GM23248 (cell line): ENCODE measurements around the gene ADPRH. TPM values are rescaled to one million over a fixed set of nuclear protein-coding genes. Genes with fewer than 3 reads are reported as not detected.

Source experiments
- DNase-seq: peaks from one replicate; pipeline ENCODE4 v3.0.0-alpha.2; 2015
- H2AFZ ChIP-seq: fragments of 200-600 bp; sonication (generic); 2 replicates; pipeline ENCODE4 v1.6.1; 2016; ENCODE audit warnings: antibody characterized with exemption
- H3F3A ChIP-seq: fragments of 200-600 bp; sonication (generic); 2 replicates; pipeline ENCODE4 v1.6.1; 2016; ENCODE audit warnings: mild to moderate bottlenecking, antibody characterized with exemption, mixed run types; ENCODE audit not compliant: insufficient read depth
- H3K27ac ChIP-seq: fragments of 200-600 bp; sonication (generic); 2 replicates; pipeline ENCODE4 v1.5.1; 2016; ENCODE audit warnings: mild to moderate bottlenecking
- H3K27me3 ChIP-seq: fragments of 200-600 bp; sonication (generic); replicated peaks from 2 replicates; pipeline ENCODE4 v1.6.1; 2016; ENCODE audit warnings: mild to moderate bottlenecking; ENCODE audit not compliant: insufficient read depth
- H3K36me3 ChIP-seq: fragments of 200-600 bp; sonication (generic); 2 replicates; pipeline ENCODE4 v1.6.1; 2016; ENCODE audit warnings: low read depth, mild to moderate bottlenecking
- H3K4me1 ChIP-seq: fragments of 200-600 bp; sonication (generic); 2 replicates; pipeline ENCODE4 v1.6.1; 2016; ENCODE audit warnings: mild to moderate bottlenecking; ENCODE audit not compliant: insufficient read depth
- H3K4me2 ChIP-seq: fragments of 200-600 bp; sonication (generic); one replicate; pipeline ENCODE4 v1.6.1; 2016; ENCODE audit warnings: mild to moderate bottlenecking; ENCODE audit not compliant: unreplicated experiment
- H3K4me3 ChIP-seq: fragments of 200-600 bp; sonication (generic); 2 replicates; pipeline ENCODE4 v1.5.1; 2016; ENCODE audit warnings: mild to moderate bottlenecking
- H3K79me2 ChIP-seq: fragments of 200-600 bp; sonication (generic); 2 replicates; pipeline ENCODE4 v1.6.1; 2016; ENCODE audit warnings: mild to moderate bottlenecking; ENCODE audit not compliant: insufficient read depth
- H3K9ac ChIP-seq: fragments of 200-600 bp; sonication (generic); 2 replicates; pipeline ENCODE4 v1.6.1; 2016; ENCODE audit warnings: mild to moderate bottlenecking
- H3K9me2 ChIP-seq: fragments of 200-600 bp; sonication (generic); 2 replicates; pipeline ENCODE4 v1.6.1; 2016; ENCODE audit warnings: mixed run types, mild to moderate bottlenecking, moderate library complexity; ENCODE audit not compliant: insufficient read depth
- H3K9me3 ChIP-seq: fragments of 200-600 bp; sonication (generic); one replicate; pipeline ENCODE4 v1.6.1; 2017; ENCODE audit warnings: low read depth
- H4K20me1 ChIP-seq: fragments of 200-600 bp; sonication (generic); 2 replicates; pipeline ENCODE4 v1.6.0; 2016; ENCODE audit not compliant: insufficient read depth
- EZH2 ChIP-seq: fragments of 200-600 bp; sonication (generic); IDR thresholded peaks from 2 replicates; pipeline ENCODE4 v1.6.1; 2018; ENCODE audit warnings: antibody characterized with exemption, mild to moderate bottlenecking; ENCODE audit not compliant: insufficient read depth, poor library complexity, severe bottlenecking
- EZH2phosphoT487 ChIP-seq: fragments of 200-600 bp; sonication (generic); IDR thresholded peaks from 2 replicates; pipeline ENCODE4 v1.6.1; 2018; ENCODE audit warnings: antibody characterized with exemption, moderate library complexity, mild to moderate bottlenecking, low read depth; ENCODE audit not compliant: insufficient read depth
- WGBS, 2 experiments: methylation state at CpG; one replicate each; pipeline ENCODE4 v1.1.6; 2015 to 2017; ENCODE audit warnings: low lambda C conversion rate in 2 of 2, low coverage in 1 of 2; ENCODE audit errors: missing lambda C conversion rate in 2 of 2; 5-methylcytosine and 5-hydroxymethylcytosine counted together
- in situ Hi-C: fragments of 300-500 bp; cut with MboI; formaldehyde crosslinking; loops from 2 replicates; pipeline ENCODE4 v1.15.0; 2020
- polyA plus RNA-seq: library from polyadenylated mRNA; unstranded; fragments of >200 nt; fragmentation: Nextera tagmentation; extraction: Ambion mirVana; gene quantifications from 2 replicates; pipeline ENCODE4 v1.2.1, GENCODE V29; 2016
- total RNA-seq: library from RNA; depleted of rRNA; stranded (reverse); fragments of >200 nt; shearing (Covaris generic); gene quantifications from 2 replicates; pipeline ENCODE4 v1.2.3, GENCODE V29; 2014

Gene ADPRH
- total and polyA plus RNA-seq, 2 experiments from 2014 or later: 2.1 to 2.3 TPM

- H3K9me3 ChIP-seq: no peaks in the 10 kb centered on the region
- H3K9ac ChIP-seq: no peak overlapping the region
- H3K79me2 ChIP-seq: no peaks in the 10 kb centered on the region
- 81 to 83% methylated on average over 1 of the region's 1 CpG for WGBS, 2 experiments
- H3K9me2 ChIP-seq: no peaks in the 10 kb centered on the region
- TF ChIP-seq EZH2: no peak
- no peak for TF ChIP-seq EZH2phosphoT487
- H4K20me1 ChIP-seq: no peaks in the 10 kb centered on the region
- H3F3A ChIP-seq: no peaks in the 10 kb centered on the region
- H2AFZ ChIP-seq: no peak overlapping the region
- H3K4me1 ChIP-seq: peaks cover 11% of the 10 kb centered on the region
- H3K27me3 ChIP-seq: no peaks in the 10 kb centered on the region
- no peak overlapping the region for H3K27ac ChIP-seq
- H3K36me3 ChIP-seq: no peaks in the 10 kb centered on the region
- in situ Hi-C loops: no loop called here
- H3K4me3 ChIP-seq: no peak overlapping the region
- DNase-seq: no peak
- H3K4me2 ChIP-seq: no peak overlapping the region
Measured at GRCh38 chr3:119626196-119626595, 46.9 kb downstream of the ADPRH start.

GRCh38 chr3:119627461-119627860, 48.2 kb downstream of the ADPRH start:
- Histone ChIP-seq H3K4me2 (no peak overlapping the region), H4K20me1 (no peaks in the 10 kb centered on the region), H3K4me1 (peaks cover 14% of the 10 kb centered on the region), H3F3A (no peaks in the 10 kb centered on the region), H3K9me3 (no peaks in the 10 kb centered on the region), H3K4me3 (no peak overlapping the region), H3K36me3 (no peaks in the 10 kb centered on the region), H3K9ac (no peak overlapping the region), H3K79me2 (no peaks in the 10 kb centered on the region), H3K9me2 (no peaks in the 10 kb centered on the region), H3K27ac (no peak overlapping the region), H3K27me3 (no peaks in the 10 kb centered on the region), H2AFZ (no peak overlapping the region)
- 72 to 79% methylated on average over 8 of the region's 8 CpGs for WGBS, 2 experiments
- TF ChIP-seq EZH2: no peak
- no peak for TF ChIP-seq EZH2phosphoT487
- in situ Hi-C loops: no loop called here
- DNase-seq: no peak

GRCh38 chr3:119628390-119628789, 49.1 kb downstream of the ADPRH start:
- Histone ChIP-seq H3K4me1 (peaks cover 14% of the 10 kb centered on the region), H3F3A (no peaks in the 10 kb centered on the region), H3K9me2 (no peaks in the 10 kb centered on the region), H3K27ac (no peak overlapping the region), H3K36me3 (no peaks in the 10 kb centered on the region), H3K4me3 (no peak overlapping the region), H2AFZ (no peak overlapping the region), H4K20me1 (no peaks in the 10 kb centered on the region), H3K79me2 (no peaks in the 10 kb centered on the region), H3K27me3 (no peaks in the 10 kb centered on the region), H3K4me2 (no peak overlapping the region), H3K9me3 (no peaks in the 10 kb centered on the region), H3K9ac (no peak overlapping the region)
- no peak for TF ChIP-seq EZH2phosphoT487
- no peak for TF ChIP-seq EZH2
- no peak for DNase-seq
- 79 to 87% methylated on average over 4 of the region's 4 CpGs for WGBS, 2 experiments
- in situ Hi-C loops: no loop called here

- in situ Hi-C loops: no loop called here
- H3K79me2 ChIP-seq: no peaks in the 10 kb centered on the region
Measured at GRCh38 chr3:119628816-119629445, 49.6 kb downstream of the ADPRH start.

More at GRCh38 chr3:119628816-119629445, 49.6 kb downstream of the ADPRH start:
- H2AFZ ChIP-seq: no peak overlapping the region
- H3K27me3 ChIP-seq: no peaks in the 10 kb centered on the region
- H3K9me2 ChIP-seq: no peaks in the 10 kb centered on the region
- H3K4me2 ChIP-seq: peak overlapping the region; percentile 15
- 56% methylated on average over 1 of the region's 1 CpG for WGBS, 2 experiments
- no peak overlapping the region for H3K9ac ChIP-seq
- no peak for DNase-seq
- H4K20me1 ChIP-seq: no peaks in the 10 kb centered on the region
- H3K9me3 ChIP-seq: no peaks in the 10 kb centered on the region
- no peak overlapping the region for H3K4me3 ChIP-seq
- no peak overlapping the region for H3K27ac ChIP-seq
- H3K36me3 ChIP-seq: no peaks in the 10 kb centered on the region
- H3K4me1 ChIP-seq: peaks cover 14% of the 10 kb centered on the region
- TF ChIP-seq EZH2phosphoT487: no peak
- no peak for TF ChIP-seq EZH2
- H3F3A ChIP-seq: no peaks in the 10 kb centered on the region
